Adrenal gland (tissue), 5 donors: ENCODE data around the gene OSBPL10.

Source experiments
- CTCF ChIP-seq, 6 experiments: fragments of 450-650 bp in 4 of 6; fragments of 200-600 bp in 2 of 6; sonication (generic) in 1 of 6; IDR thresholded peaks; 1 replicate in 5 of 6; 2 replicates in 1 of 6; pipeline versions ENCODE4 v1.5.1 to v1.8.0; 2016 to 2021; ENCODE audit warnings: antibody characterized with exemption in 6 of 6, mild to moderate bottlenecking in 2 of 6, moderate library complexity in 1 of 6
- POLR2A ChIP-seq, 2 donors: fragments of 450-650 bp; IDR thresholded peaks; one replicate each; pipeline ENCODE4 v1.6.1; 2017; ENCODE audit warnings: antibody characterized with exemption in 2 of 2, mild to moderate bottlenecking in 2 of 2, moderate library complexity in 1 of 2
- donor health status: DM: no; HTN: no; CAD: no.

DNA sequence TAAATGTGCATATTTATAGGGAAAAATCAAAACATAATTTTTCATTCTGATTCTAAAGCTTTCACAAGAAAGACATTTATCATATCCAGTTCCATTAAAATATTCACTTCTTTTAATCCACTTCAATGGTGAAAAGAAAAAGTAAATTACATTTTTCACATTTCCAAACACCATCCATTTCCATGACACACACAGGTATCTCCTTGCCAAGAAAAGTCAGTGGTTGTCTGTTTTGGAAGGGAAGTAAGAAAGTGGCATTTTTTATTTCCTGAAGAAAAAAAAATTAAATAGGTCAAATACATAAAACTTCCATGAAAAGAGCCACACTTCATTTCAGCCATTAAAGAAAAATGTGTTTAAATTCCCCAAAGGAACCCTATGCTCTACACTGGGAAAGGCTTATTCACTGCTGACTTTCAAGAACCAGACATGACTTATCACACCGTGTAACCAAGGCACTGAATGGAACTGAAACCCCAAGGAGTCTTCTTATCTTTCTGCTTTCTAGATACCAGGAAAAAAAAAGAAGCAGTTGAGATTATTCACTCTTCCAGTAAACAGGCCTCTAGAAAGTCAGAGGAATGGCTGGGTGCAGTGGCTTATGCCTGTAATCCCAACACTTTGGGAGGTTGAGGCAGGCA, 44.5 kb downstream of the OSBPL10 start:
- TF ChIP-seq POLR2A (IDR thresholded peaks at IDR 0.05) (no peak), CTCF (IDR thresholded peaks at IDR 0.05) (no peak)
